Activated CD8-positive, alpha-beta T cell treated with anti-CD3 and anti-CD28 coated beads for 36 hours (primary cell): ENCODE results near the gene SFPQ. TPM values are rescaled to one million over a fixed set of nuclear protein-coding genes. Genes with fewer than 3 reads are reported as not detected.
"Not testable (repeated sequence)": the region's sequence is repeated elsewhere in the genome, so short reads cannot be mapped to it uniquely, and the experiment has no call there.

ENCODE experiments used
- ATAC-seq: fragments of 200-7000 bp; cut with Tn5 transposase; one replicate; pipeline ENCODE4 v1.10.0; 2021; ENCODE audit warnings: mild to moderate bottlenecking, moderate library complexity
- CTCF ChIA-PET: fragments of 350-600 bp; sonication (Branson Sonifier 250); formaldehyde crosslinking; loops from one replicate; lab custom pipeline; 2021; ENCODE audit warnings: antibody characterized with exemption; lab: Charles Lee
- POLR2A ChIA-PET: fragments of 350-600 bp; sonication (Branson Sonifier 250); formaldehyde crosslinking; loops from one replicate; lab custom pipeline; 2021; ENCODE audit warnings: antibody characterized with exemption; lab: Charles Lee
- DNase-seq: peaks from one replicate; pipeline ENCODE4 v3.0.0-alpha.2; 2020
- H3K27ac Mint-ChIP-seq: one replicate; pipeline ENCODE4 v1.8.0; 2021; ENCODE audit warnings: mild to moderate bottlenecking, mixed read lengths
- H3K27me3 Mint-ChIP-seq: one replicate; pipeline ENCODE4 v1.8.0; 2021; ENCODE audit warnings: mixed read lengths
- H3K36me3 Mint-ChIP-seq: one replicate; pipeline ENCODE4 v1.8.0; 2021; ENCODE audit warnings: low read depth, mixed read lengths
- H3K4me1 Mint-ChIP-seq: one replicate; pipeline ENCODE4 v1.8.0; 2021; ENCODE audit warnings: low read depth, mixed read lengths
- H3K4me3 Mint-ChIP-seq: one replicate; pipeline ENCODE4 v1.8.0; 2021; ENCODE audit warnings: mild to moderate bottlenecking, moderate library complexity, mixed read lengths
- H3K9me3 Mint-ChIP-seq: one replicate; pipeline ENCODE4 v1.8.0; 2021; ENCODE audit warnings: mixed read lengths
- CTCF ChIP-seq: fragments of 200-600 bp; IDR thresholded peaks from one replicate; pipeline ENCODE4 v1.8.0; 2022; ENCODE audit warnings: antibody characterized with exemption, mild to moderate bottlenecking
- intact Hi-C: fragments of 100-400 bp; cut with micrococcal nuclease; formaldehyde crosslinking; loops from one replicate; pipeline ENCODE4 v1.10.0; 2022
- total RNA-seq, 2 experiments: library from RNA; stranded (reverse); gene quantifications; one replicate each; pipeline ENCODE4 v1.2.3, GENCODE V29; 2021

Gene SFPQ
- total RNA-seq, 2 experiments from 2014 or later, result 295 to 297 TPM

- Mint-ChIP-seq H3K9me3 (no peaks in the 10 kb centered on the region), H3K36me3 (peaks cover 35% of the 10 kb centered on the region), H3K27me3 (no peaks in the 10 kb centered on the region), H3K4me3 (no peak overlapping the region), H3K4me1 (peaks cover 4% of the 10 kb centered on the region), H3K27ac (peak overlapping the region; percentile 3)
- ChIA-PET POLR2A (no interaction called here), CTCF (no interaction called here)
- DNase-seq (no peak), ATAC-seq (no peak)
- TF ChIP-seq CTCF, result no peak
- intact Hi-C loops, result no loop called here
These were observed 19.5 kb downstream of the SFPQ start for GRCh38 chr1:35173491-35173890.

GRCh38 chr1:35172022-35172421 lies 20.9 kb downstream of the SFPQ start:
- Mint-ChIP-seq H3K4me3 (no peak overlapping the region), H3K36me3 (peaks cover 21% of the 10 kb centered on the region), H3K27ac (no peak overlapping the region), H3K27me3 (no peaks in the 10 kb centered on the region), H3K9me3 (no peaks in the 10 kb centered on the region), H3K4me1 (no peaks in the 10 kb centered on the region)
- CTCF ChIA-PET, result interaction anchor here (1.5 kb wide), 1 partner anchor 18 kb away, joined by 3 read pairs; no protein-coding TSS in a partner anchor
- no peak for TF ChIP-seq CTCF
- no peak for ATAC-seq
- intact Hi-C loops, result no loop called here
- DNase-seq, result no peak
- POLR2A ChIA-PET, result interaction anchor here (0.7 to 1.3 kb wide), 4 partner anchors 10 to 287 kb away, joined by 3 to 10 read pairs (median 3); no protein-coding TSS in a partner anchor

- Mint-ChIP-seq H3K27ac (no peak overlapping the region), H3K36me3 (peaks cover 21% of the 10 kb centered on the region), H3K27me3 (no peaks in the 10 kb centered on the region), H3K9me3 (no peaks in the 10 kb centered on the region), H3K4me1 (no peaks in the 10 kb centered on the region), H3K4me3 (no peak overlapping the region)
- intact Hi-C loops, result no loop called here
- no peak for TF ChIP-seq CTCF
- CTCF ChIA-PET, result interaction anchor here (1.5 kb wide), 1 partner anchor 18 kb away, joined by 3 read pairs; no protein-coding TSS in a partner anchor
- no peak for DNase-seq
- no peak for ATAC-seq
- POLR2A ChIA-PET, result interaction anchor here (0.7 to 1.2 kb wide), 4 partner anchors 7 to 286 kb away, joined by 3 to 7 read pairs (median 3); no protein-coding TSS in a partner anchor
These were observed 21.4 kb downstream of the SFPQ start for GRCh38 chr1:35171579-35171978.

- ChIA-PET CTCF (no interaction called here), POLR2A (no interaction called here)
- Mint-ChIP-seq H3K27ac (no peak overlapping the region), H3K36me3 (peaks cover 6% of the 10 kb centered on the region), H3K9me3 (peaks cover 7% of the 10 kb centered on the region), H3K4me3 (no peak overlapping the region), H3K4me1 (peaks cover 3% of the 10 kb centered on the region), H3K27me3 (no peaks in the 10 kb centered on the region)
- ATAC-seq (no peak), DNase-seq (no peak)
- no peak for TF ChIP-seq CTCF
- intact Hi-C loops, result no loop called here
These were observed 28.1 kb downstream of the SFPQ start for GRCh38 chr1:35164893-35165292.

- ChIA-PET POLR2A (no interaction called here), CTCF (no interaction called here)
- Mint-ChIP-seq H3K36me3 (no peaks in the 10 kb centered on the region), H3K9me3 (no peaks in the 10 kb centered on the region), H3K27me3 (no peaks in the 10 kb centered on the region), H3K4me3 (no peak overlapping the region), H3K4me1 (peaks cover 5% of the 10 kb centered on the region), H3K27ac (no peak overlapping the region)
- no peak for TF ChIP-seq CTCF
- intact Hi-C loops, result no loop called here
- no peak for ATAC-seq
- no peak for DNase-seq
These were observed 41.7 kb downstream of the SFPQ start for GRCh38 chr1:35151220-35151619.

GRCh38 chr1:35145892-35146549 lies 46.9 kb downstream of the SFPQ start:
- H3K4me1 Mint-ChIP-seq, H3K4me3 Mint-ChIP-seq, DNase-seq, POLR2A ChIA-PET, H3K9me3 Mint-ChIP-seq, H3K27me3 Mint-ChIP-seq, H3K36me3 Mint-ChIP-seq, H3K27ac Mint-ChIP-seq, intact Hi-C loops, CTCF ChIA-PET: not testable (repeated sequence)
- ATAC-seq, result peak; percentile 39
